K562 (cell line): ENCODE measurements around the gene DTX3. TPM values are rescaled to one million over a fixed set of nuclear protein-coding genes. Genes with fewer than 3 reads are reported as not detected.

Experiments
- ARHGAP35 ChIP-seq: fragments of 450-650 bp; IDR thresholded peaks from 2 replicates; pipeline ENCODE4 v1.6.1; 2018; ENCODE audit not compliant: partially characterized antibody
- ATF1 ChIP-seq, 2 experiments: fragments of 450-650 bp in 1 of 2; IDR thresholded peaks; 2 replicates each; pipeline ENCODE4 v1.6.1; 2016; ENCODE audit warnings: missing compliant biosample characterization in 1 of 2, missing genetic modification characterization in 1 of 2
- BRF1 ChIP-seq: IDR thresholded peaks from 3 replicates; pipeline ENCODE4 v1.6.1; 2011; ENCODE audit warnings: borderline replicate concordance, mild to moderate bottlenecking; ENCODE audit not compliant: insufficient read length; ENCODE audit errors: extremely low read depth
- CBX3 ChIP-seq, 2 experiments: IDR thresholded peaks; 1 replicate in 1 of 2; 2 replicates in 1 of 2; pipeline ENCODE4 v1.6.1; 2012; ENCODE audit warnings: inconsistent platforms in 2 of 2, low read length in 2 of 2, borderline replicate concordance in 1 of 2, control low read depth in 1 of 2
- DACH1 ChIP-seq: fragments of 450-650 bp; IDR thresholded peaks from 2 replicates; pipeline ENCODE4 v1.6.1; 2018; ENCODE audit not compliant: partially characterized antibody
- MLX ChIP-seq, 2 experiments: fragments of 450-650 bp in 1 of 2; sonication (generic) in 1 of 2; formaldehyde crosslinking; conservative IDR thresholded peaks; 2 replicates each; pipeline versions ENCODE4 v1.4.0 to v1.8.1; 2020 to 2022; ENCODE audit warnings: mild to moderate bottlenecking in 1 of 2, missing genetic modification reagents in 1 of 2
- NFXL1 ChIP-seq: fragments of 450-650 bp; formaldehyde crosslinking; IDR thresholded peaks from 2 replicates; pipeline ENCODE4 v1.4.0; 2021; ENCODE audit warnings: mild to moderate bottlenecking
- SP2 ChIP-seq: IDR thresholded peaks from 2 replicates; pipeline ENCODE4 v1.6.1; 2011; ENCODE audit warnings: mild to moderate bottlenecking, low read depth, low read length, moderate library complexity; ENCODE audit not compliant: poor library complexity, severe bottlenecking; ENCODE audit errors: extremely low read depth
- TCF7L2 ChIP-seq: fragments of 150-350 bp; IDR thresholded peaks from 2 replicates; pipeline ENCODE4 v1.6.1; 2016; ENCODE audit warnings: low read depth, mild to moderate bottlenecking, low read length, moderate library complexity
- TCFL5 ChIP-seq: fragments of 250-450 bp; sonication (Bioruptor Pico); conservative IDR thresholded peaks from 2 replicates; pipeline ENCODE4 v1.6.1; 2021; ENCODE audit warnings: mild to moderate bottlenecking, moderate library complexity, matching md5 sums
- ZNF124 ChIP-seq: sonication (generic); formaldehyde crosslinking; IDR thresholded peaks from 2 replicates; pipeline ENCODE4 v1.8.1; 2022; ENCODE audit warnings: missing genetic modification reagents
- ZNF133 ChIP-seq: fragments of 250-450 bp; sonication (Bioruptor Pico); IDR thresholded peaks from 2 replicates; pipeline ENCODE4 v1.4.0; 2020; ENCODE audit warnings: mild to moderate bottlenecking
- ZNF280A ChIP-seq: fragments of 450-650 bp; IDR thresholded peaks from 2 replicates; pipeline ENCODE4 v1.6.1; 2018; ENCODE audit warnings: mild to moderate bottlenecking, low read depth; ENCODE audit not compliant: partially characterized antibody
- ZNF280B ChIP-seq: fragments of 250-450 bp; sonication (Bioruptor Pico); IDR thresholded peaks from 2 replicates; pipeline ENCODE4 v1.5.1; 2021; ENCODE audit warnings: mild to moderate bottlenecking
- ZNF764 ChIP-seq: fragments of 250-450 bp; sonication (Bioruptor Pico); IDR thresholded peaks from 2 replicates; pipeline ENCODE4 v1.4.0; 2020; ENCODE audit warnings: low read depth, mild to moderate bottlenecking, moderate library complexity
- polyA plus RNA-seq, 8 experiments: library from polyadenylated mRNA; depleted of rRNA in 4 of 8; stranded (reverse) in 5 of 8; unstranded in 3 of 8; fragments of >200 nt; fragmentation: Nextera tagmentation in 2 of 8; fragmentation: Illumina TruSeq in 1 of 8; extraction: Ambion mirVana in 2 of 8; extraction: Trizol in 1 of 8; gene quantifications; 2 replicates each; pipeline versions ENCODE4 v1.2.1 to v1.2.3, GENCODE V29; 2011 to 2014; ENCODE audit warnings: inconsistent platforms in 1 of 8, missing spikeins in 1 of 8
- total RNA-seq, 7 experiments: library from RNA; depleted of rRNA in 6 of 7; stranded (reverse); fragments of >200 nt in 6 of 7; fragmentation: Illumina TruSeq in 2 of 7; extraction: Trizol in 2 of 7; gene quantifications; 2 replicates each; pipeline versions ENCODE4 v1.2.1 to v1.2.3, GENCODE V29; 2011 to 2021; ENCODE audit warnings: low replicate concordance in 1 of 7
- TF ChIP-seq, protein P1 (sequence below): IDR thresholded peaks from 2 replicates; pipeline ENCODE4 v1.6.1; 2011; ENCODE audit not compliant: insufficient read length; ENCODE audit errors: extremely low read depth
- TF ChIP-seq, protein P2 (sequence below), 2 experiments: fragments of 450-650 bp; conservative IDR thresholded peaks; 2 replicates each; pipeline ENCODE4 v1.6.1; 2017; ENCODE audit warnings: mild to moderate bottlenecking in 2 of 2, moderate library complexity in 2 of 2
- TF ChIP-seq, protein P3 (sequence below): fragments of 450-650 bp; formaldehyde crosslinking; IDR thresholded peaks from 2 replicates; pipeline ENCODE4 v1.4.0; 2020; ENCODE audit warnings: mild to moderate bottlenecking, moderate library complexity

Gene DTX3
- total and polyA plus RNA-seq, 9 of the 15 experiments (the other 6 are each of a cell fraction or from before 2014, with no cell fraction given), result 0.03 to 0.09 (median 0.06) TPM; not detected in 6

DNA sequence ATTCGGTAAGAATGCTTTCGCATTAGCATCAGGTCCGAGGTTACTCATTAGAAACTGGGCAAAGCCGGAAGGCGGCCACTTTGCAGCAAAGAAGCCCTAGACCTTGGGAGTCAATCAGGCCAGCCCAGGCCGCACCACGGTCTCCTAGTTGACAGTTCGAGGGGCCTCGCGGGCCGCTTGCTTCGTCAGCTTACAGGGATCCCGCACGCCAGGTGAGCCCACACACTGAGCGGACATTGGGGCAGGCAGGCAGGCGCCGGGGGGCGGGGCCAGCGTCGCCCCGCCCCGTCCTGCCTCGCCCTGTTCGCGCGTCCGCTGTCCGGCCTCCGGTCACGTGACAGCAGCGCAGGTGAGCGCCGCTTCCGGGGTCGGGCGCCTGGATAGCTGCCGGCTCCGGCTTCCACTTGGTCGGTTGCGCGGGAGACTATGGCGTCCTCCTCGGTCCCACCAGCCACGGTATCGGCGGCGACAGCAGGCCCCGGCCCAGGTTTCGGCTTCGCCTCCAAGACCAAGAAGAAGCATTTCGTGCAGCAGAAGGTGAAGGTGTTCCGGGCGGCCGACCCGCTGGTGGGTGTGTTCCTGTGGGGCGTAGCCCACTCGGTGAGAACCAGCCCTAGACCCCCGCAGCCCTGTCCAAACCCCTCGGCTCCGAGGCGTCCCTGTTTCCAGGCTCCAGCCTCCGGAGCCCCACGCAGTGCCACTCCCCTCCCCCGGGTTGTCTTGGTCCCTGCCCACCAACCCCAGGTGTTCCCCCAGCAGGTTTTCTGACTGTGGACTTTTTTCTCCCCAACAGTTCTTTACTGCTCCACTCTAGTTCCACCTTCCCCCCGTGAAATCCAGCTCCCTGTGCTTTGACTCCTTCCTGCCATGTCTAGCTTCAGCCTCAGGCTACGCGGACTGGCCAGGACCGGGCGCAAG lies 13.5 kb upstream of the DTX3 start, which contains the start of gene PIP4K2C (continued):
- no peak for TF ChIP-seq ZNF280A
- no peak for TF ChIP-seq SP2
- TF ChIP-seq CBX3 (IDR thresholded peaks at IDR 0.05; ENCODE audit: borderline replicate concordance in 1 of 2, low read length in 2 of 2), result peak in 1 of 2 experiments; percentile 17; a peak in 1 of 3 replicates
- no peak for TF ChIP-seq TCFL5 (CRISPR knock-in tag)
- TF ChIP-seq, protein P1, sequence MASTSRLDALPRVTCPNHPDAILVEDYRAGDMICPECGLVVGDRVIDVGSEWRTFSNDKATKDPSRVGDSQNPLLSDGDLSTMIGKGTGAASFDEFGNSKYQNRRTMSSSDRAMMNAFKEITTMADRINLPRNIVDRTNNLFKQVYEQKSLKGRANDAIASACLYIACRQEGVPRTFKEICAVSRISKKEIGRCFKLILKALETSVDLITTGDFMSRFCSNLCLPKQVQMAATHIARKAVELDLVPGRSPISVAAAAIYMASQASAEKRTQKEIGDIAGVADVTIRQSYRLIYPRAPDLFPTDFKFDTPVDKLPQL, result no peak
- TF ChIP-seq, protein P2, sequence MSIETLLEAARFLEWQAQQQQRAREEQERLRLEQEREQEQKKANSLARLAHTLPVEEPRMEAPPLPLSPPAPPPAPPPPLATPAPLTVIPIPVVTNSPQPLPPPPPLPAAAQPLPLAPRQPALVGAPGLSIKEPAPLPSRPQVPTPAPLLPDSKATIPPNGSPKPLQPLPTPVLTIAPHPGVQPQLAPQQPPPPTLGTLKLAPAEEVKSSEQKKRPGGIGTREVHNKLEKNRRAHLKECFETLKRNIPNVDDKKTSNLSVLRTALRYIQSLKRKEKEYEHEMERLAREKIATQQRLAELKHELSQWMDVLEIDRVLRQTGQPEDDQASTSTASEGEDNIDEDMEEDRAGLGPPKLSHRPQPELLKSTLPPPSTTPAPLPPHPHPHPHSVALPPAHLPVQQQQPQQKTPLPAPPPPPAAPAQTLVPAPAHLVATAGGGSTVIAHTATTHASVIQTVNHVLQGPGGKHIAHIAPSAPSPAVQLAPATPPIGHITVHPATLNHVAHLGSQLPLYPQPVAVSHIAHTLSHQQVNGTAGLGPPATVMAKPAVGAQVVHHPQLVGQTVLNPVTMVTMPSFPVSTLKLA (conservative IDR thresholded peaks at IDR 0.05), result peak; percentile 76 to 93
- TF ChIP-seq NFXL1 (CRISPR knock-in tag), result no peak
- TF ChIP-seq ZNF124 (CRISPR knock-in tag), result no peak
- TF ChIP-seq DACH1, result no peak
- TF ChIP-seq, protein P3, sequence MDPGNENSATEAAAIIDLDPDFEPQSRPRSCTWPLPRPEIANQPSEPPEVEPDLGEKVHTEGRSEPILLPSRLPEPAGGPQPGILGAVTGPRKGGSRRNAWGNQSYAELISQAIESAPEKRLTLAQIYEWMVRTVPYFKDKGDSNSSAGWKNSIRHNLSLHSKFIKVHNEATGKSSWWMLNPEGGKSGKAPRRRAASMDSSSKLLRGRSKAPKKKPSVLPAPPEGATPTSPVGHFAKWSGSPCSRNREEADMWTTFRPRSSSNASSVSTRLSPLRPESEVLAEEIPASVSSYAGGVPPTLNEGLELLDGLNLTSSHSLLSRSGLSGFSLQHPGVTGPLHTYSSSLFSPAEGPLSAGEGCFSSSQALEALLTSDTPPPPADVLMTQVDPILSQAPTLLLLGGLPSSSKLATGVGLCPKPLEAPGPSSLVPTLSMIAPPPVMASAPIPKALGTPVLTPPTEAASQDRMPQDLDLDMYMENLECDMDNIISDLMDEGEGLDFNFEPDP (CRISPR knock-in tag), result no peak
- no peak for TF ChIP-seq TCF7L2
- no peak for TF ChIP-seq ZNF133
- 0 out of 4 replicates have a peak, but pooled peaks of 1 of the 2 experiments have one; percentile 67 for TF ChIP-seq MLX (CRISPR knock-in tag; conservative IDR thresholded peaks at IDR 0.05)
- no peak for TF ChIP-seq ATF1 (CRISPR knock-in tag; IDR thresholded peaks at IDR 0.05)
- TF ChIP-seq ATF1 (tag; IDR thresholded peaks at IDR 0.05), result peak; percentile 68
- TF ChIP-seq ARHGAP35, result no peak
- no peak for TF ChIP-seq ZNF764 (CRISPR knock-in tag)
- no peak for TF ChIP-seq ZNF280B (CRISPR knock-in tag)
- no peak for TF ChIP-seq BRF1
